Neural cell (in vitro differentiated cells): ENCODE data around the gene IL17REL.

Experiments used
- CTCF ChIP-seq: fragments of 450-650 bp; IDR thresholded peaks from 2 replicates; pipeline ENCODE4 v1.5.1; 2014; ENCODE audit warnings: antibody characterized with exemption, mild to moderate bottlenecking, moderate library complexity; ENCODE audit not compliant: poor library complexity, severe bottlenecking
- REST ChIP-seq: IDR thresholded peaks from 2 replicates; pipeline ENCODE4 v1.6.1; 2012; ENCODE audit warnings: borderline replicate concordance

- TF ChIP-seq CTCF (no peak), REST (no peak)
Observed at GRCh38 chr22:50001388-50002231, 11.0 kb downstream of the IL17REL start.
